HCT116 (cell line): ENCODE data around the gene ARFGAP1. TPM values are rescaled to one million over a fixed set of nuclear protein-coding genes. Genes with fewer than 3 reads are reported as not detected.

Source experiments
- microRNA counts: library from miRNA; unstranded; fragments of <30 nt; microRNA quantifications from one replicate; lab custom pipeline; 2015
- microRNA-seq: library from miRNA; unstranded; fragments of <30 nt; microRNA quantifications from one replicate; pipeline ENCODE4, GENCODE V29; 2016; ENCODE audit warnings: borderline number of aligned reads
- total RNA-seq: library from RNA; stranded (reverse); gene quantifications from one replicate; pipeline ENCODE4 v1.2.1, GENCODE V29; 2021; ENCODE audit not compliant: unreplicated experiment

ARFGAP1 gene
- total RNA-seq, 1 experiment from 2014 or later: 94.4 TPM

MicroRNAs within 50 kb of the gene (microRNA counts, 767-probe panel; counts per million panel counts)
- not detected for microRNA hsa-miR-3196 (lab: Ali Mortazavi, UCI)

Small RNA genes within 50 kb of the gene (microRNA-seq; reads per million reads assigned to microRNA genes)
- not detected for gene MIR3196
- not detected for gene MIR4326

Other genes with a start within 250 kb of the ARFGAP1 start
- 42.8 TPM for gene YTHDF1, start 56.7 kb upstream of the ARFGAP1 start, total RNA-seq
- gene BIRC7, start 36.9 kb upstream of the ARFGAP1 start, total RNA-seq: 0.96 TPM
- gene NKAIN4, start 18.4 kb upstream of the ARFGAP1 start, total RNA-seq: not detected
- gene COL20A1, start 20.4 kb downstream of the ARFGAP1 start, total RNA-seq: 0.34 TPM
- not detected for gene CHRNA4, start 88.5 kb downstream of the ARFGAP1 start, total RNA-seq
- 86.5 TPM for gene KCNQ2, start 199.8 kb downstream of the ARFGAP1 start, total RNA-seq
- 454 TPM for gene EEF1A2, start 226.3 kb downstream of the ARFGAP1 start, total RNA-seq
- gene PPDPF, start 248.0 kb downstream of the ARFGAP1 start, total RNA-seq: 346 TPM